T1000 (cell line): ENCODE data around the gene SPRR2D.
"Not testable (repeated sequence)": the region's sequence is repeated elsewhere in the genome, so short reads cannot be mapped to it uniquely, and the experiment has no call there.

Source experiments
- DNase-seq: peaks from one replicate; lab custom pipeline; 2025; ENCODE audit warnings: mixed read lengths; lab: John Stamatoyannopoulos, UW

The SPRR2D gene

DNA sequence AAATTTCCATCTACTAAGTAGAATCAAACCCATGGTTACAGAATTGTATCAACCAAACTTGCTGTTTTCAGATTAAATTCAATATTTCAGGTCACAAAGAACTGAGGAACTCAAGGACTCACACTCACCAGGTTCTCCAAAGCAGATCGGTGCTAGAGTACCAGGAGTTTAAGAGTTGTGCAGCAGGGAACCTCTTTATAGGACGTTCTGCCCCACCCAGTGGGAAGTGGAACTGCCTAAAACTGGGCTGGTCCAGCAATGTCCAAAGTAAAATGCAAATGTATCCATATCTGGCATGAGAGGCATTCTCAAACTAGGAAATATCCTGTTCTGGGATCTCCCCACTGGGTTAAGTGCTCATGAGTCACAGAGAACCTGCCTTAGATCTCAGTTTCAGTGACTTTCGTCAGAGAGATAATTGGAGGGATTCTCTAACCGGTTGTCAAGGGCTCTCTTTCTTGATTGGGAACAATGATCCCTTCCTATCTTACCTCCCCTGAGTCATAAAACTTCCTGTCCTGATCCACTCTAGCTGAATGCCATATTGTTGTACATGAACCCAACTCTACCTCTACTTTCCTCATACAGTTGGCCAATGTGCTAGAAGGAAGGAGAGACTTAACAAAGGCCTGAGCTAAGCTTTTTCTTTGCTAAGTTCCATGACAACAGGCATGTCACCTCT, at the start of gene SPRR2D:
SPRR2D (minus strand) TSS at position 171 of the 682 bp plus-strand sequence. CDS start 774 bp downstream, outside the sequence.
- no peak for DNase-seq

DNA sequence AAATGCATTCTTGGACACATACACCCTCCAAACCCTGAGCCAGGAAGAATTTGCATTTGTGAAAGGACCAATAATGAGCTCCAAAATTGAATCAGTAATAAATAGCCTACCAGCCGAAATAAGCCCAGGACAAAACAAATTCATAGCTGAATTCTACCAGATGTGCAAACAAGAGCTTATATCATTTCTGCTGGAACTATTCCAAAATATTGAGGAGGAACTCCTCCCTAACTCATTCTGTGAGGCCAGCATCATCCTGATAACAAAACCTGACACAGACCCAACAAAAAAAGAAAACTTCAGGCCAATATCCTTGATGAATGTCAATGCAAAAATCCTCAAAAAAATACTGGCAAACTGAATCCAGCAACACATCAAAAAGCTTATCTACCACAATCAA, 46.7 kb upstream of the SPRR2D start:
- DNase-seq, result no peak

DNA sequence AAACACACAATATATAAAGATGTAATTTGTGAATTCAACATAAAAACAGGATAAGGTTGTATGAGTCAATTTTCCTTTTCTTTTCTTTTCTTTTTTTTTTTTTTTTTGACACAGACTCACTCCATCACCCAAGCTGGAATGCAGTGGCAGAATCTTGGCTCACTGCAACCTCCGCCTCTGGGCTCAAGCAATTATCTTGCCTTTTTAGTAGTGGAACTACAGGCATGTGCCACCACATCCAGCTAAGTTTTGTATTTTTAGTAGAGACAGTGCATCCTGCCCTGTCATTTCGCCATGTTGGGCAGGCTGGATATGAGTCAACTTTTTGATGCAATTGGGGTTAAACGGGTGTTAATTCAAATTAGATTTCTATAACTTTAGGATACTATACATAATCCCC, 40.8 kb upstream of the SPRR2D start:
- DNase-seq, result no peak

DNA sequence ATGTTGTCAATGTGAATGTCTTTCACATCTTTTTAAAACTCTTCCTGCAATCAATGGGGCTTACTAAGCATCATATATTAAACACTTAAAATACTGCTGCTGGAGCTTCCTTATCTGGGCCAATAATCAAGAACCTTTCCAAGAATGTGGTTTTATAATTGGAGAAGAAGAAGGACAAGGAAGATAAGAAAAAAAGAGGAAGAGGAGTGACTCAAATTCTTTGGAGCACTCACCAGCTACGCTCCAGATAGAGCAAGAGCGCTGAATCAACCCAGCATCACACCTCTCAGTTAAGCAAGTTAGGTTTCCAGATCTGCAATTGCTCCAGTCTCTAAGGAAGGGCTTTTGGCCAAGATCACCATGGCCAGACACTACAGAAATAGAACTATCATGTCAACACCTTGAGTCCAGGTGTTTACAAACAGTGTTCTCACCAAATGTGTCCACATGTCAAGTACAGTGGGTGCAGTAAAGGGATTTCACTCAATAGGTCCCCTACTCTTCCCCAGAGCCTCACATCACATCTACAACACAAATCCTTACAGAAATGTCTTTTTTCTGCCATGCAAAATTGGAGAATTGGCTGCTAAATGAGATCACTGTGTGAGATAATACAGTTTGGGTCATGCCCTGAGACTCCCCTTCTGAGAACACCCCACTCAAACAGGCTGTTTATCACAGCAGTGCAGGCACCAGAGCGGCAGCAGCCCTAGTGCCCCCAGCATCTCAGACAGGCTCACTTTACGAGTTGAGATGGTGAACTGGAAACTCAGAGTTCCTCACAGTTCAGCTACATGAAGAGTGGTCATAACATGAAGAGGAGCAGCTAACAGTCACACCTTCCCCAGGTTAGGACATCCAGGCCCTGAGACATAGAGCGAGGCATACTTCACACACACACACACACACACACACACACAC, 32.1 kb upstream of the SPRR2D start:
- no peak for DNase-seq

DNA sequence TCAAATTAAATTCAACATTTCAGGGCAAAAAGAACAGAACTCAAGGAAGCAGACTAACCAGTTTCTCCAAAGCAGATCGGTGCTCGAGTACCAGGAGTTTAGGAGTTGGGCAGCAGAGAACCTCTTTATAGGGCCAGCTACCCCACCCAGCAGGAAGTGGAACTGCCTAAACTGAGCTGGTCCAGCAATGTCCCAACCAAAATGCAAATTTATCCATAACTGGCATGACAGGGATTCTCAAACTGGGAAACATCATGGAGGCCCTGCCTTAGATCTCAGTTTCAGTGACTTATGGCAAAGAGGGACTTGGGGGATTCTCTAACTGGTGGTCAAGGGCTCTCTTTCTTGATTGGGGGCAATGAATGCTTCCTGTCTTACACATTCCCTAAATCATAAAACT, 30.6 kb upstream of the SPRR2D start, which contains the start of gene SPRR2B:
SPRR2B (minus strand) TSS at position 101 of the 400 bp plus-strand sequence. CDS start 772 bp downstream, outside the sequence.
- no peak for DNase-seq

- no peak for DNase-seq
Measured at GRCh38 chr1:153070243-153070642, 29.3 kb upstream of the SPRR2D start.

GRCh38 chr1:153058826-153059784, 18.2 kb upstream of the SPRR2D start:
- no peak for DNase-seq

DNA sequence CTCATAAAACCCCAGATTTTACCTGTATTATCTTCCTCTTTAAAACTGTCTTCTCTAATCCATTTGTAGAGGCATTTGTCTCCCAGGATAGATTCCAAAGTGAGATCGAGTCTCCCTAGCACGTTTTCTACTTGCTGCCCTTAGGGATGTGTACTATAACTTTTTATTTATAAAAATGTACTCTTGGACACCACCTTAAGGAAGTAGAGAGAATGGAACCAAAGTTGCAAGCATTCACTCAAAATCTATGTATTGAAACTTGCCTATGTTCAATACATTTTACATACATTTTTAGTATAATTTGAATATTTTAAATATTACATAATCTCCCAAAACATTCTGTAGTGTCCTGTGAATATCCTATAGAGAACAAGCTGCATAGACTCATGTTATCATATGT, 17.2 kb upstream of the SPRR2D start:
- no peak for DNase-seq

DNA sequence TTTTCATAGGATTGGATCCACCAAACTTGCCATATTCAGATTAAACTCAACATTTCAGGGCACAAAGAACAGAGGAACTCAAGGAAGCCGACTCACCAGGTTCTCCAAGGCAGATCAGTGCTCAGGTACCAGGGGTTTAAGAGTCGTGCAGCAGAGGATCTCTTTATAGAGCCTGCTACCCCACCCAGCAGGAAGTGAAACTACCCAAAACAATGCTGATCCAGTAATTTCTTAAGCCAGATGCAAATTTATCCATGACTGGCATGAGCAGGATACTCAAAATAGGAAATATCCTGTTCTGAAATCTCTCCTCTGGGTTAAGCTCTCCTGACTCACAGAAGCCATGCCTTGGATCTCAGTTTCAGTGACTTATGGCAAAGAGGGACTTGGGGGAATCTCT, 16.5 kb upstream of the SPRR2D start, which contains the start of gene SPRR2A:
SPRR2A (minus strand) TSS at position 138 of the 400 bp plus-strand sequence. CDS start 777 bp downstream, outside the sequence.
- no peak for DNase-seq

DNA sequence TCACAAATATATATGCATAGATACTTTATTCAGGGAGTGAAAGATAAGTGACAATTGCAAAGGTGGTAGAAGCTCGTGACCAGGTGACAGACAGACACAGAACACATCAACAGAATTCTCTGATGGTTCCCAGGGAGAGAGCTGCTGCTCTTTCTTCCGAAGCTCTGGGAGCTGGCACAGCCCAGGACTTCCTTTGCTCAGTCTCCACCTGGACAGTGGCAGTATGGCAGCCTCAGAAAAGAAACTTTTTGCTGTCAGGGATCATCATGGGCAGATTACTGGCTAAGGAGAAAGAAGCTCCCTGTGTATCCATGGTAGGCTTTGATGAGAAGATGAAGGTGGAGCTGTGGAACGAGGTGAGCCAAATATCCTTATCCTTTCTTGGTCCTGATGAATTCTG, 15.2 kb upstream of the SPRR2D start:
- DNase-seq, result not testable (repeated sequence)

- no peak for DNase-seq
Measured at GRCh38 chr1:153049211-153049610, 8.3 kb upstream of the SPRR2D start.

- no peak for DNase-seq
Measured at GRCh38 chr1:153035211-153035610, 5.7 kb downstream of the SPRR2D start.

DNA sequence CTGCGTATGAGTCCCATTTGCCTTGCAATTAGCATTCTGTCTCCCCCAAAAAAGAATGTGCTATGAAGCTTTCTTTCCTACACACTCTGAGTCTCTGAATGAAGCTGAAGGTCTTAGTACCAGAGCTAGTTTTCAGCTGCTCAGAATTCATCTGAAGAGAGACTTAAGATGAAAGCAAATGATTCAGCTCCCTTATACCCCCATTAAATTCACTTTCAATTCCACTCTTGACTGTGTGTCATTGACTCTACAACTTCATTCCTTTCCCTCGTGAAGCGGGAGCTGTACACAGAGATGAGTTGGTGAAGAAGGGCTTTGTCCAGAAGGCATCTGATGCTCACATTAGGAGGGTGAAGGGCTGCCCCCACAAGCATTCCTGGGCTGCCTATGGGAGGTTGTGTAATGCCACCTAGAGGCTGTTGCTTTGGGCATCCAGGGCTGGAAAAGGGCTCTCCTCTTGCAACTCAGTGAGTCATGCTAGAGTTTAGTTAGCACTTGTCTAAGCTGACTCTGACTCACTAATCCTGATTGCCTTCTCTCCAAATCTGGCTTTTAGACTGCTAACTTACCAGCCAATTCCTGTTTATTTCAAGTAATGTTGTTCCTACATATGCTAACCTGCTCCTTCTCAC, 8.1 kb downstream of the SPRR2D start:
- DNase-seq, result no peak

DNA sequence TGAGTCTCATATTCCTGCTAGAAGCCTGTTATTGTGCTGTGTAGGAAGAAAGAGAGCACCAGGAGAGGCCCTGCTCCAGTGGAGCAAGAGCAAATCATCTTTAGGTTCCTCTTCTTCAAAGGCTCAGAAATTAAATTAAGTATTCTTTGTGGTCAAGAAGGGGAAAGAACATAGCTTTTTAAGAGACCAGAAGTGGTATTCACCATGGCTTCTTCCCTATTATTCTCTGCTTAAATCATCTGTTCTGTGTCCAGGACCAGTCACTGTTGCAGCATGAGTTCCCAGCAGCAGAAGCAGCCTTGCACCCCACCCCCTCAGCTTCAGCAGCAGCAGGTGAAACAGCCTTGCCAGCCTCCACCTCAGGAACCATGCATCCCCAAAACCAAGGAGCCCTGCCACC, 8.8 kb downstream of the SPRR2D start:
- DNase-seq, result no peak

DNA sequence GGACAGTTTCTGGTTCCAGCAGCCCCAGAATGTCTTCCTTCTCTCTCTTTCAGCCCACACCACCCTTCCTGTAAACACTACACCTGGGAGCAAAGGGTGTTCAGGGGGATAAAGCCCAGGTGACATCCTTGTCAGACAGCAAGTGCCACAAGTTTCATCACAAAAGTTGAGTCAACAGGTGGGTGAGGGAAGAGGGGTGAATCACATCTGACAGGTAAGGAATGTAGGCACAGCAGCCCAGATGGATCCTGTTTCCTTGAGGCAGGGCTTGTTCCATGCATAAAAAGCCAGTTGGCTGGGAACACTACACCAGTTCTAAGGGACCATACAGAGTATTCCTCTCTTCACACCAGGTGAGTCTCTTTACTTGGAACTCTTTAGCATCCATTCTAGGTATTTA, 10.0 kb downstream of the SPRR2D start, which contains the start of gene SPRR1B:
SPRR1B (plus strand) TSS at position 309 of the 400 bp plus-strand sequence. CDS start 1,143 bp downstream, outside the sequence.
- no peak for DNase-seq

- DNase-seq, result no peak
Measured at GRCh38 chr1:153028766-153029165, 12.2 kb downstream of the SPRR2D start.

- DNase-seq, result no peak
Measured at GRCh38 chr1:153025797-153026196, 15.1 kb downstream of the SPRR2D start.

- no peak for DNase-seq
Measured at GRCh38 chr1:153024413-153024812, 16.5 kb downstream of the SPRR2D start.

GRCh38 chr1:153023109-153023508, 17.8 kb downstream of the SPRR2D start:
- no peak for DNase-seq

DNA sequence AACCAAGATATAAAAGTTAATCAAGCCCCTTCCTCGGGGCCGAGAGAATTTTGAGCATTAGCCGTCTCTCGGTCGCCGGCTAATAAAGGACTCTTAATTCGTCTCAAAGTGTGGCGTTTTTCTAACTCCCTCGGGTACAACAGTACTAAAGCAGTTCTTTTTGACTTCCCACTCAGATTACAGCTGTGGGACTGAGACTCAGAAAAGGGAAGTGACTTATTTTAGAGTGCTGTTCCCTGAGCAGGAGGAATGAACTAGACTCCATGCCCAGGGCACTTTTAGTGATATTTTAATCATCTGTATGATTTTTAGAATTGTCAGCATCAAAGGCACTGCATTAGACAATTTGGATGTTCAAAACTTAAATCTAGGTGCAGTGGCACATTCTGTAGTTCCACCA, 18.6 kb downstream of the SPRR2D start:
- DNase-seq, result not testable (repeated sequence)

DNA sequence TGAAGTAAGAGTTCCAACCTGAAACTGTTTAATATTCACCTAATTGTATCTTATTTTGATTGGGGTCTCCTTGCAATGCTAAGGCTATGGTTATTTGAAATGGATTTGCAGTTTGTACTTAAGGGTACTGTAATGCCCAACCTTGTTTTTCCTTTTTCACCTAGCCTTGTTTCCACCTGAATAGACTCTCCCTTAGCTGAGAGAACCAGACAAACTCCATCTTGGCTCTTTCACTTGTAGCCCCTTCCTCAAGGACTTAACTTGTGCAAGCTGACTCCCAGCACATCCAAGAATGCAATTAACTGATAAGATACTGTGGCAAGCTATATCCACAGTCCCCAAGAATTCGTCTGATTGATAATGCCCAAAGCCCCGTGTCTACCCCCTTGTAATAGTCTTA, 19.1 kb downstream of the SPRR2D start:
- not testable (repeated sequence) for DNase-seq
